GM12891 (cell line): ENCODE results near the gene VEGFD. TPM values are rescaled to one million over a fixed set of nuclear protein-coding genes. Genes with fewer than 3 reads are reported as not detected.

Experiments
- DNase-seq: peaks from one replicate; pipeline ENCODE4 v3.0.0; 2011; ENCODE audit warnings: low spot score; ENCODE audit not compliant: insufficient read length
- FAIRE-seq: peaks from 2 replicates; lab custom pipeline; 2011; peaks lifted over from hg19 to GRCh38; lab: Jason Lieb, UNC
- PAX5 ChIP-seq: IDR thresholded peaks from 2 replicates; pipeline ENCODE4 v1.6.1; 2011; ENCODE audit warnings: low read length, moderate library complexity, mild to moderate bottlenecking; ENCODE audit not compliant: insufficient read depth, severe bottlenecking
- POLR2A ChIP-seq: IDR thresholded peaks from 2 replicates; pipeline ENCODE4 v1.6.1; 2011; ENCODE audit warnings: low read depth, low read length, control low read depth
- POLR2AphosphoS5 ChIP-seq: IDR thresholded peaks from 2 replicates; pipeline ENCODE4 v1.6.1; 2011; ENCODE audit warnings: low read depth, low read length, control low read depth
- POU2F2 ChIP-seq: IDR thresholded peaks from 2 replicates; pipeline ENCODE4 v1.6.1; 2011; ENCODE audit warnings: low read depth, mild to moderate bottlenecking, control low read depth, low read length, moderate library complexity
- SPI1 ChIP-seq: IDR thresholded peaks from 2 replicates; pipeline ENCODE4 v1.6.1; 2011; ENCODE audit warnings: low read depth, low read length, control low read depth
- TAF1 ChIP-seq: IDR thresholded peaks from 2 replicates; pipeline ENCODE4 v1.6.1; 2011; ENCODE audit warnings: low read depth, low read length, control low read depth
- polyA plus RNA-seq: library from polyadenylated mRNA; unstranded; fragments of >200 nt; gene quantifications from one replicate; pipeline ENCODE4 v1.2.1, GENCODE V29; 2012; ENCODE audit warnings: low read depth, missing spikeins, inconsistent platforms; ENCODE audit not compliant: missing spikeins

Gene VEGFD, protein sequence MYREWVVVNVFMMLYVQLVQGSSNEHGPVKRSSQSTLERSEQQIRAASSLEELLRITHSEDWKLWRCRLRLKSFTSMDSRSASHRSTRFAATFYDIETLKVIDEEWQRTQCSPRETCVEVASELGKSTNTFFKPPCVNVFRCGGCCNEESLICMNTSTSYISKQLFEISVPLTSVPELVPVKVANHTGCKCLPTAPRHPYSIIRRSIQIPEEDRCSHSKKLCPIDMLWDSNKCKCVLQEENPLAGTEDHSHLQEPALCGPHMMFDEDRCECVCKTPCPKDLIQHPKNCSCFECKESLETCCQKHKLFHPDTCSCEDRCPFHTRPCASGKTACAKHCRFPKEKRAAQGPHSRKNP
- polyA plus RNA-seq = not detected

GRCh38 chrX:15384304-15384703 lies at the start of gene VEGFD:
Gene VEGFD, minus strand, starts transcription at chrX:15384413. Its CDS starts 467 bp downstream, at chrX:15383946.
- FAIRE-seq (no peak), DNase-seq (no peak)
- TF ChIP-seq POU2F2 (no peak), SPI1 (no peak), POLR2AphosphoS5 (no peak), POLR2A (no peak), PAX5 (no peak), TAF1 (no peak)

GRCh38 chrX:15430584-15430983 lies 46.4 kb upstream of the VEGFD start:
- no peak for DNase-seq
- peak; percentile 16 for FAIRE-seq
- TF ChIP-seq TAF1 (no peak), POLR2AphosphoS5 (no peak), POU2F2 (no peak), PAX5 (no peak), POLR2A (no peak), SPI1 (no peak)

GRCh38 chrX:15430076-15430475 lies 45.9 kb upstream of the VEGFD start:
- TF ChIP-seq POU2F2 (no peak), SPI1 (no peak), TAF1 (no peak), POLR2A (no peak), PAX5 (no peak), POLR2AphosphoS5 (no peak)
- DNase-seq (no peak), FAIRE-seq (no peak)

DNA sequence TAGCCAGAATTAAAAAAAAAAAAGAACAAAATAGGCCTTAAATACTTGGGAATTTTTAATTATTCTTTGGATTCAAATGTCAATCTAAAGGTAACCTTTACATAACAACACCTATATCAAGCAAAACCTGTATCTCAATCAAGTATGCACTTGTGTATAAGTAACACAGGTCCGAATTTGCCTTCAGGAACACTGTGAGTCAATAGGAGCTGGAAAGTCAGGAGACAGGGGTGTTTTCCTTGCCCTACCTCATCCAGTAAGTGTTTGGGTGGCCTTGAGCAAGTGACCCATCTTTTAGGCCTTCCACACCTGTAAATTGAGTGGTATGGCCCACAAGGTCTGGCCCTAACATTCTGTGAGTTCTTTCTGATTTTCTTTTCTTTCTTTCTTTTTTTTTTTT lies 40.8 kb upstream of the VEGFD start:
- no peak for FAIRE-seq
- DNase-seq = no peak
- TF ChIP-seq POU2F2 (no peak), POLR2AphosphoS5 (no peak), TAF1 (no peak), SPI1 (no peak), POLR2A (no peak), PAX5 (no peak)

DNA sequence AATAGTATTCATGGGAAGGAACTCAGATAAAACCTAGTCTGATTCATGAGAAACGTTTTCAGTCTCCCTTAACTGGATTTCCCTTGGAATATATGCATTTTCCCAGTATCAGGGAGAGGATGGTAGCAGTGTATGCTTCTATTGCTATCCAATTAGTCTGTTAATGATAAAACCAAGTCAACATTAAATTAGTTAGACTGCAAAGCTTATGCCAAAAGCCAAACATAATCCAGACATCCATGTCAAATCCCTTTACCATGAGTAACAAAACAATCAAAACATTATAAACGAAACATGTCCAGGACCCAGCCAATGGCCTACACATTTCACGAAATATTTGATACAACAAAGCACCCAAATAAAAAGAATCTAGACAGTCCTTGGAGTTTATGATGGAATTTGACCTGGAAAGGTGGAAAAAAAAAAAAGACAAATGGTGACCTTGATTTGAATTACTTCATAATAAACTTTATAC lies 34.5 kb upstream of the VEGFD start:
- TF ChIP-seq POLR2AphosphoS5 (no peak), POLR2A (no peak), SPI1 (no peak), PAX5 (no peak)
- no peak for FAIRE-seq

GRCh38 chrX:15418041-15418706 lies 34.0 kb upstream of the VEGFD start:
- TF ChIP-seq PAX5 (no peak), TAF1 (no peak), POLR2AphosphoS5 (no peak), SPI1 (no peak)
- no peak for FAIRE-seq
- DNase-seq = no peak

More for the DNA sequence above, 34.5 kb upstream of the VEGFD start:
- no peak for DNase-seq

DNA sequence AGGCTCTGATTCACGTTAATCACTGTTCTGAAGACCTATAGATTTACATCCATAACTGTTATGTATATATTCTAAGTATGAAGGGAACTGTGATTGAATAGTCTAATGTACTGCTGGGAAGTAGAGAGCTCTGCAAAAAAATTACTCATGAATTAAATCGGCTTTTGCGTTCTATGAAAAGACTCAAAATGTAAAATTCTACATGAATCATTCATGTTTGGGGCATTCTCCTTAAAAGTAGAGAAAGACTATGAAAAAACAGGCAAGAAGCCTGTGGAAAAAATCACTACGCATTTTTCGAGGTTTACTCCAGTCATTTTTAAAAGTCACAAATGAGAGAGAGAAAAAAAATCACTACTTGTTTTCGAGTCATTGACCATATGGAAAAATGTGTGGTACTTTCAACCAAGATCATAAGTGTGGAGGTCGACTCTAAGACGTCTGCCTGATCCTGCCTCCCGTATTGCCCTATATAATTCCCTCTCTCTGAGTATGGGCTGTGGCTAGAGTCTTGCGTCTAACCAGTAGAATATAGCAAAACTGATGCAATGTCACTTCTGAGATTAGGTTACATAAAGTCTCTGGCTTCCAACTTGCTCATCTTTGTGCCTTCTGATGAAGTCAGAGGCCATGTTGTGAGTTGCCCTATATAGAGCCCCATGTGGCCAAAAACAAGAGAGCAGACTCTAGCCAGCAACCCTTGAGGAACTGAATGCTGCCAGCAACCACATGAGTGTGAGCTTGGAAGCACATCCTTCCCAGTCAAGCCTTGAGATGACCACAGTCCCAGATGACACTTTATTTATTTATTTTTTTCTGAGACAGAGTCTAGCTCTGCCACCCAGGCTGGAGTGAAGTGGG lies 32.1 kb upstream of the VEGFD start:
- no peak for DNase-seq
- TF ChIP-seq SPI1 (no peak), TAF1 (no peak), POU2F2 (no peak), POLR2A (no peak)
- no peak for FAIRE-seq

DNA sequence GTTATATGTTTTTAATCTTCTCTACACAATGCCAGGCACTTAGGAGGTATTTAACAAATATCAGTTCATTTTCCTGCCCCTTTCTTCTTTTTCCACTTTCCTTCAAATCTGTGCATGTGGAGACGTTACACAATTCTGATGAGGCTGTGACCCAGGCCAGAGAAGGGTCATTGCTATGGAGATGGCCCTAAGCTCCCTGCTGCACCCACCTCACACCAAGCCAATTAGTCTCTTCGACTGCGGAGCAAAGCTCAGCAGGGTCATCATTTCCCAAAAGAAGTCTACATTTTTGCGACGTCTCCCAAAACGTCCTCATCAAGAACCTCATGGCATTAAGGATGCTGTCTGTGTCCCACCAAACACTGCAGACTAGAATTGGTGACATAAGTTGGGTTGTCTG lies 28.9 kb upstream of the VEGFD start:
- DNase-seq (no peak), FAIRE-seq (no peak)
- TF ChIP-seq SPI1 = no peak
- no peak for TF ChIP-seq TAF1
- TF ChIP-seq POU2F2 = no peak
- no peak for TF ChIP-seq POLR2A
- TF ChIP-seq PAX5 = no peak
- TF ChIP-seq POLR2AphosphoS5 = no peak

GRCh38 chrX:15410947-15411346 lies 26.7 kb upstream of the VEGFD start:
- no peak for FAIRE-seq
- no peak for TF ChIP-seq POU2F2
- no peak for TF ChIP-seq POLR2AphosphoS5
- no peak for TF ChIP-seq SPI1
- TF ChIP-seq TAF1 = no peak
- no peak for TF ChIP-seq PAX5
- no peak for TF ChIP-seq POLR2A
- no peak for DNase-seq

DNA sequence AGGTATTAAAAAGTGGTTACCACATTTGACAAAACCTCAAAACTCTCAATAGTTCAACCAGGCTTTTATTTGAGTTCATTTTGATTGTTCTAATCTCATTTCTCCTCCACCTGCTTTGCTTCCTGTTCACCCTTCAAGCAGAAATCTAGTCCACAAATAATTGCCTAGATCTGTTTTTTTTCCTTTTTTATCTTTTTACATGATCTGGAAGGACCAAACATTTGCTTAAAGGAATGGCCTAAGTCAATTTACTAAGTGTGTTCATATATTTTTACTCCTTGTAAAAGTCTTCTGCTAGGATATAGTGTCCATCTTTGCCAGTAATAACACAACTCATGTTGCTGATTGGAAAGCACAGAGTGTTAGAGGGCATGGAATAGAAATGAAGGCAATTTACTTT lies 26.2 kb upstream of the VEGFD start:
- DNase-seq = no peak
- TF ChIP-seq SPI1 (no peak), POLR2AphosphoS5 (no peak), POU2F2 (no peak), TAF1 (no peak), POLR2A (no peak), PAX5 (no peak)
- FAIRE-seq = no peak
